GM23248 (cell line): ENCODE results near the gene PPM1H.

Experiments used
- EZH2 ChIP-seq: fragments of 200-600 bp; sonication (generic); IDR thresholded peaks from 2 replicates; pipeline ENCODE4 v1.6.1; 2018; ENCODE audit warnings: antibody characterized with exemption, mild to moderate bottlenecking; ENCODE audit not compliant: insufficient read depth, poor library complexity, severe bottlenecking
- EZH2phosphoT487 ChIP-seq: fragments of 200-600 bp; sonication (generic); IDR thresholded peaks from 2 replicates; pipeline ENCODE4 v1.6.1; 2018; ENCODE audit warnings: antibody characterized with exemption, moderate library complexity, mild to moderate bottlenecking, low read depth; ENCODE audit not compliant: insufficient read depth

DNA sequence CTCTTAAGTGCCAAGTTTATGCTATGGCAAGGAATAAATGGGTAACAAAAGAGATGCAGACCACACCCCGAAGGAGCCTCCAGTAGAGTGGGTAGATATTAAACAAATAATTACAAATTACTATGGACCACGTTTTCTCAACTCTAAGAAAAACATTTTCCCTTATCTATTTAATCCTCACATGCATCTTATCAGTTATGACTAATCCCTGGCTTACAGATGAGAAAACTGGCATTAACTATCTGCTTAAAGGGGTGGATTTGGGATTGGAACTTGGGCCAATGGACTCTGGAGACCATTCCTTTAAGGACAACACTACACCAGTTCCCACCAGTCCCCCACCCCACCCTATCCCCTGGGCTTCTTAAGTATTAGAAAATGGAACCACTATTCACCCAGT lies 26.3 kb downstream of the PPM1H start:
- TF ChIP-seq EZH2phosphoT487, result no peak
- TF ChIP-seq EZH2, result no peak
